ENCODE data around the gene FILIP1. TPM values are rescaled to one million over a fixed set of nuclear protein-coding genes. Genes with fewer than 3 reads are reported as not detected.

Gene FILIP1
- total RNA-seq, 2 experiments from 2014 or later: not detected

DNA sequence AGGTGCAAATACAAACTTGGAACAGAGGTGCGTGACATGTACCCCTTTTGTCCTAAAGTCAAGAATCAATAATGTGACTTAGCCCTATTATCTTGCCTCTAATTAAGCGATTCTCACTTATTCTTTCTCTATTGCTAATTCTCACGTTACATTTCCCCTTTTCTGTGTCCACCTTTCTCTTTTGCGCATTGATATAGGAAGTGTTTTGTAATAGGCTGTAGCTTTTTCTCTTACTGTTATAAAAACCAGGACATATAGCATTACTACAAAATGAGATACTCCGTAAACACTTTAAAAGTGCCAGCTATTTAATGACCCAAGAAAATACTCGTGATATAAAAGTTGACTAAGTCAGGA, 208.3 kb downstream of the FILIP1 start:
- H3K36me3 Mint-ChIP-seq: peaks cover 13% of the 10 kb centered on the region
- peaks cover 35% of the 10 kb centered on the region for H3K4me1 Mint-ChIP-seq
- POLR2A ChIA-PET: interaction anchor here (0.7 to 3.2 kb wide), 5 partner anchors 9 to 589 kb away, joined by 3 to 33 read pairs (median 3); partner anchors contain the start of genes COX7A2 and SENP6

DNA sequence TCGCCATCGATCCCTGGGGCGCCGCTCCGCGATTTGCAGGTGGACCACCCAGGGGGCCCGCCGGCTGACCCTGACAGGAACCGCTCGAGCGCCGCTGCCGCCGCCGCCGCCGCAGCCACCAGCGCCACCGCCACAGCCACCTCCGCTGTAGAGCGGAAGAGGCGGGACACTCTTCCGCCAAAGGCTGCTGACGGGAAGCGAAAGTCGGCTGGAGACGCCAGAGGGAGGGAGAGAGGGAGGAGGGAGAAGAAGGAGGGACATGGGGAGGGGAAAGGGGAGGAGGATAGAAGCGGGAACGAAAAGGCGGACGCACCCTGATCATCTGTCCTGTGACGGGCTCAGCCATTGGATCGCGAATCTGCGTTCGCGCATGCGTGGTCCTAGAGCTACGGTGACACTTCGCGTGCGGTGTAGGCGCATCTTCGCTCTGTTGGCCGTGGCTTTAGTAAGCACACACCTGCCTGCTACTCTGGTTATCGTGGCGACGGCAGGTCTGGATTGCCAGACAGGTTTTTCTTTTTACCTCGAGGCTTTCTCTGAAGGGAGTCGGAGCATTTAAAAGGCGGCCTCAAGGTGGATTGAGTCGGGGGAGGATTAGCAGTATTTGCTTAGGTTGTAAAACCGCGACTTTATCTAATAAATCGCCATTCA, 208.8 kb downstream of the FILIP1 start, which contains the start of gene TMEM30A:
TMEM30A (minus strand) TSS at position 161 of the 651 bp plus-strand sequence; CDS start at position 7, 154 bp downstream.
- H3K4me1 Mint-ChIP-seq: peaks cover 38% of the 10 kb centered on the region

More for the DNA sequence above, 208.3 kb downstream of the FILIP1 start:
- Mint-ChIP-seq H3K9me3 (no peaks in the 10 kb centered on the region), H3K27me3 (no peaks in the 10 kb centered on the region), H3K27ac (no peak overlapping the region), H3K4me3 (no peak overlapping the region)
- DNase-seq: no peak
- no peak for ATAC-seq (ENCODE audit: low read depth)

DNA sequence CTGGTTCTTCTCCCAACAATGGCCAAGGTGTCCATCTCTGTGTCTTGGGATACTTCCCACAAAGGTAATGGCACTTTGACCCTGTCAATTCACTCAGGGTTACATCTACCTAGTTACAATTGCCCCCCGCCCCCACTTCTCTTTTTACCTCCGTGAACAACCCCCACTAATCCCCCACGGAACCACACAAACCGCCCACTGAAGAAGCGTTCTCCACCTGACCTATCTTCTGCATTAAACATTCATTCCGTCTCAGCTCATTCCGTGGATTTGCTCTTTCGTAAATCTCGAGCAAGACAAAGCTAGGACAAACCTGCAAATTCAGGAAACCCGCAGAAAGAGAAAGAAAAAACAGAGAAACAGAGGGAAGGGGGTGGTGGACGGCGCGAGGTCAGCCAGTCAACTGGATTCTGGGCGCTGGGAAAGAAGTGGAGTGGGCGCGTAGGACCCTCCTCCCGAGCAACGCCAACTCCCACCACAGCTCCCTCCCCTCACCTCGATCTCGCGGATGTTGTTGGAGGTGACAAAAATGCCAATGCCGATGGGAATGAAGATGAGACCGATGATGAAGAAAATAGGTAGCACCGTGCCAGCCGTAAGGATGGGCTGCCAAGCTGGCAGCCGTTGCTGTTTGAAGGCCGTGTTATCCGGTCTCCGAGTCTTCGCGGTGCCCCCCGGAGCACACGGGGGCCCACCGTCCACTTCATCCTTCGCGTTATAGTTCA, 209.5 kb downstream of the FILIP1 start:
- POLR2A ChIA-PET: interaction anchor here (0.6 to 3.2 kb wide), 5 partner anchors 10 to 389 kb away, joined by 3 to 33 read pairs (median 7); partner anchors contain the start of genes COX7A2 and SENP6
- no peak for ATAC-seq (ENCODE audit: low read depth)
- Mint-ChIP-seq H3K9me3 (no peaks in the 10 kb centered on the region), H3K4me1 (peaks cover 42% of the 10 kb centered on the region), H3K27ac (no peak overlapping the region), H3K27me3 (no peaks in the 10 kb centered on the region), H3K36me3 (peaks cover 6% of the 10 kb centered on the region), H3K4me3 (no peak overlapping the region)
- DNase-seq: no peak

More for the DNA sequence above, 208.8 kb downstream of the FILIP1 start, which contains the start of gene TMEM30A:
- POLR2A ChIA-PET: interaction anchor here (0.7 to 3.2 kb wide), 6 partner anchors 9 to 590 kb away, joined by 3 to 33 read pairs (median 5); partner anchors contain the start of genes COX7A2 and SENP6
- no peaks in the 10 kb centered on the region for H3K27me3 Mint-ChIP-seq
- H3K36me3 Mint-ChIP-seq: peaks cover 9% of the 10 kb centered on the region
- ATAC-seq (ENCODE audit: low read depth) (peak; percentile 95), DNase-seq (peak; percentile 93)
- no peaks in the 10 kb centered on the region for H3K9me3 Mint-ChIP-seq
- H3K4me3 Mint-ChIP-seq: no peak within 1 kb of the TSS
- H3K27ac Mint-ChIP-seq: no peak within 1 kb of the TSS

DNA sequence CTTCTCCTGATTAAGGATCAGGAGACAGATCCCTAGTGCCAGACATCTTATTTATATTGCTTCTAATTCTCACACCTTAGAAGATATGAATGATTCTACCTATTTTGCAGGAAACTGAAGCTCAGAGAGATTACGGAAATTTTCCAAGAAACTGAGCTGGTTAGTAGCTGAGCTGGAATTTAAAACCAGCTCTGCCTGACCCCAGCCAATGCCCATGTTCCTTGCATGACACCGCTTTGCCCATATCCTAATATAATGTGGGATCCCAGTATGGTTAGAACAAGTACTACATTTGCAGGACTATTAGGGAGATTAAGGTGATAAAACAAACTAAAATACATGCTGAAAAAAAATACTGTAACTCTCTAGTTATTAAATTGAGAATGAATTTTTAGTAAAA, 210.9 kb downstream of the FILIP1 start:
- POLR2A ChIA-PET: interaction anchor here (0.7 kb wide), 1 partner anchor 39 kb away, joined by 3 read pairs; the partner anchor contains the start of gene COX7A2
- no peak for DNase-seq
- no peaks in the 10 kb centered on the region for H3K27me3 Mint-ChIP-seq
- ATAC-seq (ENCODE audit: low read depth): no peak
- H3K4me3 Mint-ChIP-seq: peak overlapping the region; percentile 77
- H3K36me3 Mint-ChIP-seq: peaks cover 9% of the 10 kb centered on the region
- H3K4me1 Mint-ChIP-seq: peaks cover 45% of the 10 kb centered on the region
- no peaks in the 10 kb centered on the region for H3K9me3 Mint-ChIP-seq
- H3K27ac Mint-ChIP-seq: no peak overlapping the region

DNA sequence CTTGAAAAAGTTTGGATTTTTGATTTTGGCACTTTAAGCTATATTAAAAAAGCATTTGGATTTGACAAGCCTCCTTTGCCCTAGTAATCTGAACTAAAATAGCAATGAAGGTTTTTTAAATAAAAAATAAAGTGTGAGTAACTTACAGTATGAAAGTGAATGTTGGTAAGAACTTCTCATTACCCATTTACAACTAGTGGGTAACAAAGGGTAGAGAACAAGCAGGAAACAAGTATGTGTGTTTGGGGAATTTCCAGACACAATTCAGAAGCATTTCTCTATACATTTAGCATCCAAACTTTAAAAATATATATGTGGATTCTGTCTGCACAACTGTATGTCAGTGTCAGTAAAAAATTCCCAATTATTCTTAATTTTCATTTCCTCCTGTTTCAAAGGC, 211.9 kb downstream of the FILIP1 start:
- Mint-ChIP-seq H3K27ac (no peak overlapping the region), H3K36me3 (peaks cover 11% of the 10 kb centered on the region), H3K4me3 (peak overlapping the region; percentile 57), H3K27me3 (no peaks in the 10 kb centered on the region), H3K9me3 (no peaks in the 10 kb centered on the region), H3K4me1 (peaks cover 35% of the 10 kb centered on the region)
- DNase-seq (no peak), ATAC-seq (ENCODE audit: low read depth) (no peak)
- POLR2A ChIA-PET: no interaction called here

DNA sequence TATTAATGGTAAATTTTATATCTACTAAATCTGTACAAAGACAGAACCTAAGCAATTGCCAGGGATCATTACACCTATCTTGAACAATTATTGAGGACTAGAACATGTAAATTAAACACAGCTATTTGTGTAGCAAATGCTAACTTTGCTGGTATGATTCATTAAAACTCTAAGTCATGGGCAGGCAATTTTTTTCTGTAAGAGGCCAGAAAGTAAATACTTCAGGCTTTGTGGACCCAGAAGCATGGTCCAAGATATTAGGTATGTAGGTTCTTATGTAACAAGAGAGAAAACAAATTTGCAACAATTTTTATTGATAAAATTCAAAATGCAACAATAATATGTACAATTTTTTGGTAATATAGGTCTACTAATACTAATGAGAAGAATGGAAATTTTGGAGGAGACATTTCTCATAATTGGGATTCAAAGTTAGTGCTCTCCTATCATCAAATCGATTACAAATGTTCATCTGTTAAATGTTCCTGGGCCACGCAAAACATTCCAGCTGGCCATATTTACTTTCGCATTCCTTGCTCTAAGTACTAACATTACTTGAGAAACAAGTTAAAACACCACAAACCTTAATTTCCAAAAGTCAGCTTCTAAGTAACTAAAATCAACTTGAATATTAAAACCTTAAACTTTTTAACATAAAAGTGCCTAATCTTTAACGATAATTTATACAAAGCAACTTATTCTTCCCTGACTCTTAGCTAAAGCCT, 213.3 kb downstream of the FILIP1 start:
- no peaks in the 10 kb centered on the region for H3K27me3 Mint-ChIP-seq
- peaks cover 33% of the 10 kb centered on the region for H3K4me1 Mint-ChIP-seq
- POLR2A ChIA-PET: no interaction called here
- H3K36me3 Mint-ChIP-seq: peaks cover 18% of the 10 kb centered on the region
- H3K4me3 Mint-ChIP-seq: peak overlapping the region; percentile 1
- no peaks in the 10 kb centered on the region for H3K9me3 Mint-ChIP-seq
- ATAC-seq (ENCODE audit: low read depth) (no peak), DNase-seq (no peak)
- H3K27ac Mint-ChIP-seq: no peak overlapping the region

DNA sequence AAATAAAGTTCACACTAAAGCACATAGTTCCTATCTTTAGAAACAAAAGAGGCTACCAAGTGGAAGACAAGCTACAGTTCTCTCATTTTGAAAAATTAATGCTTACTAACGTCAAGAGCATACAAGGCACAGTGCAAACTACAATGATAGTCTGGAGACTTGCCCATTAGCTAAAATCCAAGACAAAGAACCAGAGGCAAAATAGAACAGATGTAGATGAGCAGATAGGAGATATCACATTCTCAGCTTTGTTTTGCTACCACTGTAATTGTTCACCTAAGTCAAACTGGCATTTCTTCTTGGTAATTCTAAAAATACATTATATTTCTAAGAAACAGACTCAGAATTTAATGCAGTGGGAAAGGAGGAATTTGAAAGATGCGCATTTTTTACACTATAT, 214.2 kb downstream of the FILIP1 start:
- H3K36me3 Mint-ChIP-seq: peaks cover 22% of the 10 kb centered on the region
- peaks cover 37% of the 10 kb centered on the region for H3K4me1 Mint-ChIP-seq
- peaks cover 2% of the 10 kb centered on the region for H3K9me3 Mint-ChIP-seq
- no peak for DNase-seq
- no peak overlapping the region for H3K27ac Mint-ChIP-seq
- no peak for ATAC-seq (ENCODE audit: low read depth)
- POLR2A ChIA-PET: no interaction called here
- H3K4me3 Mint-ChIP-seq: no peak overlapping the region
- H3K27me3 Mint-ChIP-seq: no peaks in the 10 kb centered on the region

DNA sequence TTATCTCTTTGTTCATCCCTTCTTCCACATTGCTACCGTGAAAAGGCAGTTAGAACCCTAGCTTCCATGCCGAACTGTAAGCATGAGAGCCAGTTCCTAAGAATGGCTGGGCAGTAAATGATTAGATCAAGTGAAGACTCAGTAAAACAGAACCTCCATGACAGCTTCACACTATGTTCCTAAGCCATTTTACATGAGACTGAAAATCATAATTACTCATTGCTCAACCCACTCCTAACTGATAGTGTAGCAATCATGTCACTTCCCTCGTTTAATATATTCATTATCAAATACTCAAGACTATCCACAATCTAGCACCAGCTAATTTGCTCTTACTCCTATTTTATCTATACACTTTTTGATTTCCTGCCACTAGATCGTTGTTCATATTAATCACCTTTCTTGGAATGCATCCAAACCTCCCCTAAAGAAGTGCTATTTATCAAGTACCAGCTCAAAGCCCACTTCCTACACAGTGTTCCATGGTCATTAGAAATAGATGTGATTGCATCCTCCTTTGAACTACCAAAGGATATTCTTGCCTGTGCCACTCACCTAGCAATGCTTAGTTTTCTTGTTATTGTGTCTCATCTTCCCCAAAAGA, 215.0 kb downstream of the FILIP1 start:
- Mint-ChIP-seq H3K27ac (no peak overlapping the region), H3K4me3 (no peak overlapping the region), H3K27me3 (no peaks in the 10 kb centered on the region), H3K4me1 (peaks cover 39% of the 10 kb centered on the region), H3K36me3 (peaks cover 30% of the 10 kb centered on the region), H3K9me3 (peaks cover 4% of the 10 kb centered on the region)
- DNase-seq (no peak), ATAC-seq (ENCODE audit: low read depth) (no peak)
- POLR2A ChIA-PET: no interaction called here

DNA sequence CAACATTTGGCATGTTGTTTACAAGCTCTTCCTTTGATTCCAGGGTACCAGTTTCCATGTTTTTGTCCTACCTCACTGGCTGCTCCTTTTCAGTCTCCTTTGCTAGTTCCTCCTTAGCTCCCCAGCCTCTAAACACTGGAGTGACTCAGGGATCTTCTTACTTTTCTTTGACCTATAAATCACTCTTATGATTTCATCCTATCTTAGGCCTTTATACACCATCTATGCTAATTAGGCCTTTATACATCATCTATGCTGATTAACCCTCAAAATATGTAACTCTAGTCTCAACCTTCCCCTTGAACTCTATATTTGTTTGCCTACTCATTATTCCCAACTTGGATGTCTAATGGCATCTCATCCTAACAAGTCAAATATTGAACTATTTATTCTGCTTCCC, 218.5 kb downstream of the FILIP1 start:
- peaks cover 4% of the 10 kb centered on the region for H3K9me3 Mint-ChIP-seq
- peaks cover 25% of the 10 kb centered on the region for H3K4me1 Mint-ChIP-seq
- POLR2A ChIA-PET: no interaction called here
- H3K27me3 Mint-ChIP-seq: no peaks in the 10 kb centered on the region
- peak overlapping the region; percentile 2 for H3K27ac Mint-ChIP-seq
- no peak overlapping the region for H3K4me3 Mint-ChIP-seq
- ATAC-seq (ENCODE audit: low read depth) (no peak), DNase-seq (no peak)
- peaks cover 56% of the 10 kb centered on the region for H3K36me3 Mint-ChIP-seq

DNA sequence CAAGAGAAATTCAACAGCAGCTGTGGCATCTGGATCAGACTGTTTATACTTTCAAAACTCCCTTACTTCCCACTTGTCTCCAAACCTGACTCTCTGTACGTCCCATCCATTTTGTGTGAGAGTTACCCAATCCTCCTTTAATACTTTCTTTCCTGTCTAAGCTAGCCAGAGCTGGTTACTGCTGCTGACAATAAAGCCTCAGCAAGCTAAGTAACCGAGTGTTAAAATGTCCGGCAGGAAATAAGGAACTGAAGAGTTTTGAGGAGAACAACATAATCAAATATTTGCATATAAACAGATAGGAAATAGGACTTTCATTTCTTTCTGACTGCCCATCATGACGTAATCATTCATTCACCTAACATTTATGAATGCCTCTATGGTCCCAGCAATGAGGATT, 220.6 kb downstream of the FILIP1 start:
- H3K9me3 Mint-ChIP-seq: peaks cover 4% of the 10 kb centered on the region
- H3K27ac Mint-ChIP-seq: no peak overlapping the region
- H3K4me3 Mint-ChIP-seq: no peak overlapping the region
- H3K36me3 Mint-ChIP-seq: peaks cover 52% of the 10 kb centered on the region
- H3K27me3 Mint-ChIP-seq: no peaks in the 10 kb centered on the region
- DNase-seq (no peak), ATAC-seq (ENCODE audit: low read depth) (no peak)
- H3K4me1 Mint-ChIP-seq: peaks cover 13% of the 10 kb centered on the region
- POLR2A ChIA-PET: interaction anchor here (2.0 kb wide), 1 partner anchor 11 kb away, joined by 7 read pairs; no protein-coding TSS in a partner anchor

DNA sequence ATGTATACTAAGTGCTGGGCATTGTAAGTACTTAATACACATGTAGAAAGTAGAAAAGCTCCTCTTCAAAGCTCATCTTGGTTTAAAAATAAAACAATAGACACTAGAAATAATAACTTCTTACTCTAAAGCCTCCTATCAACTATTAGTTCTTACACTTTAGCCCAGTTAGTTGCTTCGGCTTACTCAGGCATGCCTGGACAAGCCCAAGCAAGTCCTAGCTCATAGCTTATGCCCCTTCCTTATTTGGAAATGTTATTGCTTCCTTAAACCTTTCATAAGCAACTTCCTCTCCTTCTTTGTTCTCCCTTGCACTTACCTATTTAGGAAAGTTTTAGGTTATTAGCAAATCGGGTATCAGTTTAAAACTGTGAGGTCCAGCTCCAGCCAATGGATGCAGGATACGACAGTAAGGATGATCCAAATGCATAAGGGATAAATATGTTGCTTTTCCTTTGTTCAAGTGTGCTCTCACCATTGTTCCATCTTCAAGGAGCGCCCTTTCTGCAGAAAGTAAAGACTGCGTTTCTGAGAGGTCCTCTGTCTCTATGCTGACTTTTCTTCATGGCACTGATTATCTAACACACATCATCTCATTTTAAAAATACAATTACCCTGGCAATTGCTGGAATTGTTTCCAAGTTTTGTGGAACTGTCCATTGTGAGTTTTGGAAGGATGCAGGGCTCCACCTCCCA, 221.3 kb downstream of the FILIP1 start:
- Mint-ChIP-seq H3K4me3 (no peak overlapping the region), H3K27me3 (no peaks in the 10 kb centered on the region), H3K36me3 (peaks cover 52% of the 10 kb centered on the region), H3K9me3 (peaks cover 4% of the 10 kb centered on the region), H3K4me1 (peaks cover 16% of the 10 kb centered on the region), H3K27ac (no peak overlapping the region)
- POLR2A ChIA-PET: interaction anchor here (2.0 kb wide), 1 partner anchor 11 kb away, joined by 7 read pairs; no protein-coding TSS in a partner anchor
- DNase-seq (no peak), ATAC-seq (ENCODE audit: low read depth) (no peak)

DNA sequence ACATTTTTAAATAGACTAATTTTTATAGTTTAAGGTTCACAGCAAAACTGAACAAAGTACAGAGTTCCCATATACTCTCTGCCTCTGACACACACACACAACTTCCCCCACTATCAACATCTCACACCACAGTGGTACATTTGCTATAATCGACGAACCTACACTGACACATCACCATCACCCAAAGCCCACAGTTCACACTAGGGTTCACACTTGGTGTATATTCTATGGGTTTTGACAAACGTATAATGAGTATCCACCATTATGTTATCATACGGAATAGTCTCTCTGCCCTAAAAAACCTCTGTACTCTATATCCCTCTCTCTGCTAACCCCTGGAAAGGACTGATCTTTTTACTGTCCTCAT, 224.6 kb downstream of the FILIP1 start:
- POLR2A ChIA-PET: no interaction called here
- Mint-ChIP-seq H3K27me3 (no peaks in the 10 kb centered on the region), H3K9me3 (peaks cover 2% of the 10 kb centered on the region), H3K4me1 (peaks cover 9% of the 10 kb centered on the region), H3K4me3 (no peak overlapping the region), H3K27ac (no peak overlapping the region), H3K36me3 (peaks cover 32% of the 10 kb centered on the region)
- no peak for DNase-seq
- no peak for ATAC-seq (ENCODE audit: low read depth)
